RCC 7860 (cell line): Measurements from ENCODE around the gene ABLIM2.
A peak's percentile ranks its signal among the peaks of the same experiment; 100 is the strongest.

Source experiments
- DNase-seq: peaks from one replicate; pipeline ENCODE4 v3.0.0-alpha.2; 2015; ENCODE audit warnings: low spot score
- FAIRE-seq: peaks from 2 replicates; lab custom pipeline; 2012; peaks lifted over from hg19 to GRCh38; lab: Jason Lieb, UNC

ABLIM2 gene

GRCh38 chr4:7971881-7972500 is 186.6 kb downstream of the ABLIM2 start:
- FAIRE-seq: no peak
- no peak for DNase-seq

- DNase-seq (no peak), FAIRE-seq (no peak)
These were observed 187.4 kb downstream of the ABLIM2 start for GRCh38 chr4:7971159-7971631.

- DNase-seq (no peak), FAIRE-seq (no peak)
These were observed 188.2 kb downstream of the ABLIM2 start for GRCh38 chr4:7970361-7970946.

GRCh38 chr4:7968262-7968896 is 190.2 kb downstream of the ABLIM2 start:
- no peak for DNase-seq
- FAIRE-seq: no peak

GRCh38 chr4:7967501-7968261 is 190.9 kb downstream of the ABLIM2 start:
- no peak for DNase-seq
- FAIRE-seq: no peak

GRCh38 chr4:7967063-7967440 is 191.6 kb downstream of the ABLIM2 start:
- no peak for DNase-seq
- no peak for FAIRE-seq

- no peak for DNase-seq
- no peak for FAIRE-seq
These were observed 192.1 kb downstream of the ABLIM2 start for GRCh38 chr4:7966281-7967062.

- no peak for DNase-seq
These were observed 193.5 kb downstream of the ABLIM2 start for GRCh38 chr4:7964890-7965662.

GRCh38 chr4:7964459-7964858 is 194.2 kb downstream of the ABLIM2 start:
- FAIRE-seq: no peak
- DNase-seq: no peak

More at GRCh38 chr4:7964890-7965662, 193.5 kb downstream of the ABLIM2 start:
- FAIRE-seq: no peak

- DNase-seq: no peak
- FAIRE-seq: no peak
These were observed 194.9 kb downstream of the ABLIM2 start for GRCh38 chr4:7963691-7964090.

GRCh38 chr4:7962609-7963508 is 195.8 kb downstream of the ABLIM2 start:
- FAIRE-seq (no peak), DNase-seq (no peak)

- FAIRE-seq: peak; percentile 96
These were observed 197.6 kb downstream of the ABLIM2 start for GRCh38 chr4:7960790-7961655.

GRCh38 chr4:7960017-7960789 is 198.4 kb downstream of the ABLIM2 start:
- no peak for DNase-seq
- no peak for FAIRE-seq

More at GRCh38 chr4:7960790-7961655, 197.6 kb downstream of the ABLIM2 start:
- peak; percentile 98 for DNase-seq

GRCh38 chr4:7959078-7959477 is 199.5 kb downstream of the ABLIM2 start:
- no peak for DNase-seq

GRCh38 chr4:7956934-7957656 is 201.5 kb downstream of the ABLIM2 start:
- DNase-seq (no peak), FAIRE-seq (no peak)

More at GRCh38 chr4:7959078-7959477, 199.5 kb downstream of the ABLIM2 start:
- no peak for FAIRE-seq

GRCh38 chr4:7956270-7956808 is 202.3 kb downstream of the ABLIM2 start:
- FAIRE-seq (no peak), DNase-seq (peak; percentile 51)
